ENCODE data around the gene EMP3.

- TF ChIP-seq, protein P1, sequence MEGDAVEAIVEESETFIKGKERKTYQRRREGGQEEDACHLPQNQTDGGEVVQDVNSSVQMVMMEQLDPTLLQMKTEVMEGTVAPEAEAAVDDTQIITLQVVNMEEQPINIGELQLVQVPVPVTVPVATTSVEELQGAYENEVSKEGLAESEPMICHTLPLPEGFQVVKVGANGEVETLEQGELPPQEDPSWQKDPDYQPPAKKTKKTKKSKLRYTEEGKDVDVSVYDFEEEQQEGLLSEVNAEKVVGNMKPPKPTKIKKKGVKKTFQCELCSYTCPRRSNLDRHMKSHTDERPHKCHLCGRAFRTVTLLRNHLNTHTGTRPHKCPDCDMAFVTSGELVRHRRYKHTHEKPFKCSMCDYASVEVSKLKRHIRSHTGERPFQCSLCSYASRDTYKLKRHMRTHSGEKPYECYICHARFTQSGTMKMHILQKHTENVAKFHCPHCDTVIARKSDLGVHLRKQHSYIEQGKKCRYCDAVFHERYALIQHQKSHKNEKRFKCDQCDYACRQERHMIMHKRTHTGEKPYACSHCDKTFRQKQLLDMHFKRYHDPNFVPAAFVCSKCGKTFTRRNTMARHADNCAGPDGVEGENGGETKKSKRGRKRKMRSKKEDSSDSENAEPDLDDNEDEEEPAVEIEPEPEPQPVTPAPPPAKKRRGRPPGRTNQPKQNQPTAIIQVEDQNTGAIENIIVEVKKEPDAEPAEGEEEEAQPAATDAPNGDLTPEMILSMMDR (IDR thresholded peaks at IDR 0.05), result no peak
- no peak for TF ChIP-seq POLR2A (IDR thresholded peaks at IDR 0.05)
- TF ChIP-seq POLR2AphosphoS5 (IDR thresholded peaks at IDR 0.05), result no peak
Measured at GRCh38 chr19:48310227-48310626, 15.1 kb upstream of the EMP3 start.

Measured in gastroesophageal sphincter (tissue), 3 donors.